SKM-1 treated with dmso at 0.1 percent for 144 hours (cell line): ENCODE measurements around the gene QRICH2.
"Not testable (repeated sequence)": the region's sequence is repeated elsewhere in the genome, so short reads cannot be mapped to it uniquely, and the experiment has no call there.

Experiments used
- DNase-seq: peaks from one replicate; lab custom pipeline; 2025; ENCODE audit not compliant: unreplicated experiment; lab: John Stamatoyannopoulos, UW

Gene QRICH2, protein sequence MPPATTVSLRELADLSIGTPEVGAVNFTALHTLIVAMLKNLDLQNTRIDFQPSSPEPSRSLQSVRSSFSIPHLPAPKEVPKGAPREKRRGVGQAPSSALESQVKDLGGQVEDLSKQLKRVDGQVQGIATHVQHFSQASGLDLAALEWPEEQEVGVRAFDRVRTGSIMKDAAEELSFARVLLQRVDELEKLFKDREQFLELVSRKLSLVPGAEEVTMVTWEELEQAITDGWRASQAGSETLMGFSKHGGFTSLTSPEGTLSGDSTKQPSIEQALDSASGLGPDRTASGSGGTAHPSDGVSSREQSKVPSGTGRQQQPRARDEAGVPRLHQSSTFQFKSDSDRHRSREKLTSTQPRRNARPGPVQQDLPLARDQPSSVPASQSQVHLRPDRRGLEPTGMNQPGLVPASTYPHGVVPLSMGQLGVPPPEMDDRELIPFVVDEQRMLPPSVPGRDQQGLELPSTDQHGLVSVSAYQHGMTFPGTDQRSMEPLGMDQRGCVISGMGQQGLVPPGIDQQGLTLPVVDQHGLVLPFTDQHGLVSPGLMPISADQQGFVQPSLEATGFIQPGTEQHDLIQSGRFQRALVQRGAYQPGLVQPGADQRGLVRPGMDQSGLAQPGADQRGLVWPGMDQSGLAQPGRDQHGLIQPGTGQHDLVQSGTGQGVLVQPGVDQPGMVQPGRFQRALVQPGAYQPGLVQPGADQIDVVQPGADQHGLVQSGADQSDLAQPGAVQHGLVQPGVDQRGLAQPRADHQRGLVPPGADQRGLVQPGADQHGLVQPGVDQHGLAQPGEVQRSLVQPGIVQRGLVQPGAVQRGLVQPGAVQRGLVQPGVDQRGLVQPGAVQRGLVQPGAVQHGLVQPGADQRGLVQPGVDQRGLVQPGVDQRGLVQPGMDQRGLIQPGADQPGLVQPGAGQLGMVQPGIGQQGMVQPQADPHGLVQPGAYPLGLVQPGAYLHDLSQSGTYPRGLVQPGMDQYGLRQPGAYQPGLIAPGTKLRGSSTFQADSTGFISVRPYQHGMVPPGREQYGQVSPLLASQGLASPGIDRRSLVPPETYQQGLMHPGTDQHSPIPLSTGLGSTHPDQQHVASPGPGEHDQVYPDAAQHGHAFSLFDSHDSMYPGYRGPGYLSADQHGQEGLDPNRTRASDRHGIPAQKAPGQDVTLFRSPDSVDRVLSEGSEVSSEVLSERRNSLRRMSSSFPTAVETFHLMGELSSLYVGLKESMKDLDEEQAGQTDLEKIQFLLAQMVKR (N-terminal part only)

DNA sequence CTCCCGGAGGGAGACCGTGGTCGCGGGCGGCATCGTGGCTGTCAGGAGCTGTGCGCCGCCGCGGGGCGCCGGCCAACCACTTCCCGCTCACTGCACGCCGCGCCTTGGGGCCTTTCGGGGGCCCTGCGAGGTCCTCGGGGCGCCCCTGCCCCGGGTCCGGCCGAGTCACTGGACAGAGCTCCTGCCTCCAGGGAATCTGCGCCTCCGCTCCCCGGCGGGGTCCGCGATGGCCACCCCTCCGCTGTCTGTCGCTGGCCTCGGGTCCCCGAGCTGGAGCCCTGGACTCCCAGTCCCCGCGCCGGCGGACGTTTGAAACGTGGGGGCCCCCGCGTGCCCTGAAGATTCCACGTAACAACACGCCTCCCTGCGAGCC lies at the start of gene QRICH2:
QRICH2 (minus strand) TSS at position 311 of the 373 bp plus-strand sequence; CDS start at position 33, 278 bp downstream.
- no peak for DNase-seq

GRCh38 chr17:76357597-76358158 lies 49.6 kb upstream of the QRICH2 start:
- no peak for DNase-seq

GRCh38 chr17:76356803-76357456 lies 48.9 kb upstream of the QRICH2 start:
- DNase-seq = no peak

- DNase-seq = no peak
Observed at GRCh38 chr17:76354747-76355310, 46.8 kb upstream of the QRICH2 start.

DNA sequence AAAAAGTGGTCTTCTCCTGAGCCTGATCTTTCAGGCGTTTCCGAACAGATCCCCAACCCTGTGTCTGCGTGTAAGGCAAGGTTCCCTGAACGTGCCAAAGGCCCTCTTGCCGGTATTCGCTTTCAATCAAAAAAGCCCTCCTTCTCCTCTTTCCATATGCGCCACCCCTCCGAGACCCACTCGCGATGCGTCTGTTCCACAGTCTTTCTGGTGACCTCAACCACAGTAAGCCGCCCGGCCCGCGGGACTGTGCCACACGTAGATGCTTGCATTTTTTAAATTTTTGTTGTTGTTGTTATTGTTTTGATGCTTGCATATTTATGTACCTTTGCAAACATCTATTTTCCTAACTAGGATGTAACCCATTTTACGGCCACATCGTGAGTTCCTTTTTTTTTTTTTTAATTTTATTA lies 46.2 kb upstream of the QRICH2 start:
- no peak for DNase-seq

DNA sequence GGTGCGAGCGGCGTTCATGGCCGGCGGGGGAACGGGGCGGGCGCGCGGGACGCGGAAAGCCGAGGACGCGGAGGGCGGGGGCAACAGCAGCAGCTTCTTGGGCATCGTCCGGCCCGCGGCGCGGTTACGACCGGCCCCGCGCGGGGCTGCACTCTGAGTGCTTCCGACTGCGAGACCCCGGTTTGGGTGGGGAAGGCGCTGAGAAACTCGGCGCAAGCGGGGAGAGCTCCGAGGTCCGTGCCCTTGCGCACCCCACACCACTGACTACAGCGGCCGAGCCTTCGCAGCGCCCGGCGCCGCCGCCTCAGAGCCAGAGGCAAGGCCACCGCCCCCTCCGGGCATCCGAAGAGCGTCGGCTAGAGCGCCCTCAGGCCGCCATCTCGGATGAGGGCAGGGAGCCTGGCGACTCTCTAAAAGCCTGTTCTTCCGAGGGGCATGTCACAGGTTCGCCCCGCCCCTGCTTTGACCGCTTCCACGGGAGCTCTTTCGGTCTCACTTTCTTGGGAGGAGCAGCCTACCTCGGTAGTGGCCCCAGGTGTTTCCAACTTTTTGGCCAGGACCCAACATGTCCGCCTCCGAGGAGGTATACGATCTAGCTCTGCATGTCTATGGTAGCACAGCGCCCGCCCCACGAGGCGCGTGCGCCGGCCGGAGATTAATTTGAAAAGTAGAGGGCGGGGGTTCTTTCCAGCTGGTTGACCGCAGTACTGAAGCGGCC lies 45.7 kb upstream of the QRICH2 start, which contains the start of gene PRPSAP1:
PRPSAP1 (minus strand) TSS at position 318 of the 718 bp plus-strand sequence; CDS start at position 105, 213 bp downstream.
- peak; percentile 76 for DNase-seq

DNA sequence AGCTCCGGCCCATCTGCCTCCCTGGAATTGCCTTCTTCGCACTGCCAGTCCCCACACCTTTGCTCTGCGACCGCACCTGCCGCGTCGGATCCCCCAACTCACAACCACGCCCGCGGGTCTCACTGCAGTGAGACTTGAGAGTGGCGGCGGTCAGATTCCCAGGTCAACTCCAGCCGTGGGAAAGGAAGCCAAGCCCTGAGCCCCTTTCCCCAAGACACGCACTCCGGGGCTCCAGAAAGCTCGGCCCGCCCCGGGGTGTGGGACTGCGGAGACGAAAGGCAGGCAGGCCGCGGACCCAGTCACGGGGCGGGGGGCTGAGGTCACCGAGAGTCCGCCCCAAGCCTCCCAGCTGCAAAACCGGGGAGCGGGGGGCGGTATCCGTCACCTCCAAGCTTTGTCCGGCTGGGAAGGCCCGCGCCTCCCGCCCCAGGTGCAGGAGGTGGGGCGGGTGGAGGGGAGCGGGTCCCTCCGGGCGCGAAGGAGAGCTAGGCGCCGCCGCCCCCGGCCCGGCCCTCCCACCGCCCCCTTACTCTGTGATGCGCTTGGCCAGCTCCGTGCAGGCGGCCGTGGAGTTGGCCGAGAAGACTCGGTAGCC lies 45.0 kb upstream of the QRICH2 start:
- DNase-seq = no peak

DNA sequence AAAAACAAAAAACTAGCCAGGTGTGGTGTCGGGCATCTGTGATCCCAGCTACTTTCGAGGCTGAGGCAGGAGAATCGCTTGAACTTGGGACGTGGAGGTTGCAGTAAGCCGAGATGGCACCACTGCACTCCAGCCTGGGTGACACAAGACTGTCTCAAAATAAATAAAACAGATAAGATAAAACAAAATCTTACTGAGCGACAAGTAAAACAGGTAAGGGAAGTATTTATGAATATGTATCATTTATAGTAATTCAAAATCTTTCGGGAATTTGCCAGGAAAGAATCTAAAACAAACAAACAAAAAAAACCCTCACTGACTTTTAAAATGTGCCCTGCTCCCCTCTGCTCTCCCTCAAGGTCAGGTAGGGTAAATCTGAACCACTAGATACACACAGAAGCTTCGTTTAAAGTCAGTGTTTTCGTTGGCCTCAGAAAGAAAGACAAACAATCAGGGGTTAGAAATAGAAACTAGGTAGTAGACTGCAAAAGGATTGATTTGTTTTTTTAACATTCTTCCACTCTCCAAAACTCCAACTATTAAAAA lies 43.5 kb upstream of the QRICH2 start:
- no peak for DNase-seq

- no peak for DNase-seq
Observed at GRCh38 chr17:76350463-76350862, 42.4 kb upstream of the QRICH2 start.

DNA sequence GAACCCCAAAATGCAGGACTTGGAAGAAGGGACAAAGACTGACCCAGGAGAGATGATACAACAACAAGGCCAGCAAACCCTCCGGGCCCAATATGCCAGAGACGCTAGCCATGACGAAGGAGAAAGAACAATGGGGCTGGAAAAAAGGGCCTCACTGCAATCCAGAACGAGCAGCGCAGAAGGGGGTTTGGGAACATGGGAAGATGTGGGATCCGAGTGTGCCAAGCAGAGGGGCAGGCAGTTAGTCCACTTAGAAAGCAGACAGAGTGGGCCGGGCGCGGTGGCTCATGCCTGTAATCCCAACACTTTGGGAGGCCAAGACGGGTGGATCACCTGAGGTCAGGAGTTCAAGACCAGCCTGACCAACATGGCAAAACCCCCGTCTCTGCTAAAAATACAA lies 38.9 kb upstream of the QRICH2 start:
- DNase-seq = not testable (repeated sequence)

- DNase-seq = no peak
Observed at GRCh38 chr17:76345377-76345974, 37.4 kb upstream of the QRICH2 start.

GRCh38 chr17:76343106-76343505 lies 35.0 kb upstream of the QRICH2 start:
- no peak for DNase-seq

DNA sequence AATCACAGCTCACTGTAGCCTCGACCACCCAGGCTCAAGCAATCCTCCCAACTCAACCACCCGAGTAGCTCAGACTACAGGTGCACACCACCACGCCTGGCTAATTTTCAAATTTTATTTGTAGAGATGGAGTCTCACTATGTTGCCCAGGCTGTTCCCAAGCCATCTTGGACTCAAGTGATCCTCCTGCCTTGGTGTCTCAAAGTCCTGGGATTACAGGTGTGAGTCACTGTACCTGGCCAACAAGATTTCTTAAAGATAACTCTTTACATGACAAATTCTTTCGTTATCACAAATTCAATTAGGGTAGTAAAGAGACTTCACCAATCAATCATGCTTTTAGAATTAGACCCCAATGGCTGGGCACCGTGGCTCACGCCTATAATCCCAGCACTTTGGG lies 33.2 kb upstream of the QRICH2 start:
- no peak for DNase-seq

- DNase-seq = no peak
Observed at GRCh38 chr17:76337413-76337777, 29.3 kb upstream of the QRICH2 start.

GRCh38 chr17:76336756-76337412 lies 28.8 kb upstream of the QRICH2 start:
- DNase-seq = no peak

- DNase-seq = no peak
Observed at GRCh38 chr17:76335716-76336381, 27.8 kb upstream of the QRICH2 start.
